H4 (cell line): ENCODE results near the gene TM9SF4. TPM values are rescaled to one million over a fixed set of nuclear protein-coding genes. Genes with fewer than 3 reads are reported as not detected.
"Not testable (repeated sequence)": the region's sequence is repeated elsewhere in the genome, so short reads cannot be mapped to it uniquely, and the experiment has no call there.

Source experiments
- DNase-seq: peaks from one replicate; pipeline ENCODE4 v3.0.0-alpha.2; 2015; ENCODE audit warnings: low spot score
- total RNA-seq: library from RNA; depleted of rRNA; stranded (reverse); fragments of >200 nt; shearing (Covaris generic); gene quantifications from 2 replicates; pipeline ENCODE4 v1.2.3, GENCODE V29; 2014

Gene TM9SF4
- total RNA-seq, 1 experiment from 2014 or later = 39.7 TPM

GRCh38 chr20:32188376-32189122 lies 79.0 kb downstream of the TM9SF4 start:
- no peak for DNase-seq

- DNase-seq = no peak
Observed at GRCh38 chr20:32189123-32189410, 79.6 kb downstream of the TM9SF4 start.

- DNase-seq = no peak
Observed at GRCh38 chr20:32189691-32190615, 80.4 kb downstream of the TM9SF4 start.

GRCh38 chr20:32190616-32191415 lies 81.3 kb downstream of the TM9SF4 start:
- DNase-seq = no peak

- no peak for DNase-seq
Observed at GRCh38 chr20:32191422-32191821, 81.9 kb downstream of the TM9SF4 start.

- DNase-seq = no peak
Observed at GRCh38 chr20:32191873-32192272, 82.4 kb downstream of the TM9SF4 start.

GRCh38 chr20:32192698-32193097 lies 83.2 kb downstream of the TM9SF4 start:
- no peak for DNase-seq

GRCh38 chr20:32193336-32193735 lies 83.8 kb downstream of the TM9SF4 start:
- not testable (repeated sequence) for DNase-seq

GRCh38 chr20:32193996-32194395 lies 84.5 kb downstream of the TM9SF4 start:
- no peak for DNase-seq

GRCh38 chr20:32195581-32195980 lies 86.1 kb downstream of the TM9SF4 start:
- no peak for DNase-seq

- not testable (repeated sequence) for DNase-seq
Observed at GRCh38 chr20:32196613-32197012, 87.1 kb downstream of the TM9SF4 start.

GRCh38 chr20:32197136-32197535 lies 87.6 kb downstream of the TM9SF4 start:
- not testable (repeated sequence) for DNase-seq

- DNase-seq = no peak
Observed at GRCh38 chr20:32199006-32199405, 89.5 kb downstream of the TM9SF4 start.

- DNase-seq = no peak
Observed at GRCh38 chr20:32201296-32201976, 91.9 kb downstream of the TM9SF4 start.

GRCh38 chr20:32201977-32202363 lies 92.5 kb downstream of the TM9SF4 start:
- DNase-seq = no peak

GRCh38 chr20:32203356-32204204 lies 94.1 kb downstream of the TM9SF4 start:
- DNase-seq = no peak

GRCh38 chr20:32204205-32205109 lies 94.9 kb downstream of the TM9SF4 start:
- no peak for DNase-seq

- no peak for DNase-seq
Observed at GRCh38 chr20:32205110-32205842, 95.8 kb downstream of the TM9SF4 start.
